ENCODE results near the gene SFXN1. TPM values are rescaled to one million over a fixed set of nuclear protein-coding genes. Genes with fewer than 3 reads are reported as not detected.
A peak's percentile ranks its signal among the peaks of the same experiment; 100 is the strongest.
"Not testable (repeated sequence)": the region's sequence is repeated elsewhere in the genome, so short reads cannot be mapped to it uniquely, and the experiment has no call there.

SFXN1 gene
- total RNA-seq, 1 donor from 2014 or later = 19.9 TPM

GRCh38 chr5:175531361-175531760 is 53.0 kb downstream of the SFXN1 start:
- ATAC-seq = no peak
- Histone ChIP-seq H3K4me3 (no peak overlapping the region), H3K4me1 (peaks cover 8% of the 10 kb centered on the region), H3K36me3 (peaks cover 20% of the 10 kb centered on the region), H3K27ac (no peak overlapping the region), H3K27me3 (no peaks in the 10 kb centered on the region), H3K9me3 (no peaks in the 10 kb centered on the region)
- intact Hi-C loops (cut with DNase I) = no loop called here
- no peak for TF ChIP-seq CTCF (IDR thresholded peaks at IDR 0.05)
- DNase-seq = no peak

GRCh38 chr5:175534070-175534932 is 55.9 kb downstream of the SFXN1 start:
- intact Hi-C loops (cut with DNase I) = no loop called here
- no peak overlapping the region for H3K4me3 ChIP-seq
- peak; percentile 88 for DNase-seq
- H3K4me1 ChIP-seq = peaks cover 8% of the 10 kb centered on the region
- H3K27ac ChIP-seq = no peak overlapping the region
- no peaks in the 10 kb centered on the region for H3K9me3 ChIP-seq
- H3K36me3 ChIP-seq = no peaks in the 10 kb centered on the region
- no peaks in the 10 kb centered on the region for H3K27me3 ChIP-seq
- ATAC-seq = peak; percentile 100
- TF ChIP-seq CTCF (IDR thresholded peaks at IDR 0.05) = peak; percentile 96

- H3K4me3 ChIP-seq, H3K27me3 ChIP-seq, H3K4me1 ChIP-seq, H3K27ac ChIP-seq, H3K36me3 ChIP-seq, DNase-seq, ATAC-seq, H3K9me3 ChIP-seq: not testable (repeated sequence)
- intact Hi-C loops (cut with DNase I) = loop anchor here (5.0 kb wide), 1 partner anchor 177 kb away; no protein-coding TSS in a partner anchor
These were observed 57.0 kb downstream of the SFXN1 start for GRCh38 chr5:175535331-175535730.

GRCh38 chr5:175535796-175536195 is 57.4 kb downstream of the SFXN1 start:
- Histone ChIP-seq H3K9me3 (no peaks in the 10 kb centered on the region), H3K4me1 (peaks cover 8% of the 10 kb centered on the region), H3K36me3 (no peaks in the 10 kb centered on the region), H3K27me3 (no peaks in the 10 kb centered on the region), H3K27ac (no peak overlapping the region), H3K4me3 (no peak overlapping the region)
- TF ChIP-seq CTCF (IDR thresholded peaks at IDR 0.05) = no peak
- DNase-seq (no peak), ATAC-seq (no peak)
- intact Hi-C loops (cut with DNase I) = loop anchor here (5.0 kb wide), 1 partner anchor 177 kb away; no protein-coding TSS in a partner anchor

GRCh38 chr5:175538576-175538975 is 60.2 kb downstream of the SFXN1 start:
- DNase-seq = no peak
- H3K27ac ChIP-seq = no peak overlapping the region
- H3K27me3 ChIP-seq = no peaks in the 10 kb centered on the region
- no peaks in the 10 kb centered on the region for H3K36me3 ChIP-seq
- TF ChIP-seq CTCF (IDR thresholded peaks at IDR 0.05) = no peak
- peaks cover 8% of the 10 kb centered on the region for H3K4me1 ChIP-seq
- intact Hi-C loops (cut with DNase I) = loop anchor here (5.0 kb wide), 1 partner anchor 174 kb away; no protein-coding TSS in a partner anchor
- ATAC-seq = no peak
- no peak overlapping the region for H3K4me3 ChIP-seq
- no peaks in the 10 kb centered on the region for H3K9me3 ChIP-seq

- TF ChIP-seq CTCF (IDR thresholded peaks at IDR 0.05) = no peak
- Histone ChIP-seq H3K9me3 (no peaks in the 10 kb centered on the region), H3K4me3 (no peak overlapping the region), H3K36me3 (no peaks in the 10 kb centered on the region), H3K27ac (no peak overlapping the region), H3K27me3 (no peaks in the 10 kb centered on the region), H3K4me1 (no peaks in the 10 kb centered on the region)
- intact Hi-C loops (cut with DNase I) = loop anchor here (5.0 kb wide), 1 partner anchor 172 kb away; no protein-coding TSS in a partner anchor
- no peak for ATAC-seq
- DNase-seq = no peak
These were observed 61.6 kb downstream of the SFXN1 start for GRCh38 chr5:175539936-175540335.

All from upper lobe of right lung (tissue), 1 donor.